ENCODE measurements around the gene TMCC3. TPM values are rescaled to one million over a fixed set of nuclear protein-coding genes. Genes with fewer than 3 reads are reported as not detected.

The TMCC3 gene
- total RNA-seq, 1 donor = 0.72 TPM

- no peak overlapping the region for H3K4me3 ChIP-seq (ENCODE audit: low read depth, low read length)
- no peak for DNase-seq (ENCODE audit: low read depth)
- no peak for TF ChIP-seq CTCF (IDR thresholded peaks at IDR 0.05; ENCODE audit: insufficient read depth, low read length)
These were observed 21.4 kb downstream of the TMCC3 start for GRCh38 chr12:94628819-94629472.

DNA sequence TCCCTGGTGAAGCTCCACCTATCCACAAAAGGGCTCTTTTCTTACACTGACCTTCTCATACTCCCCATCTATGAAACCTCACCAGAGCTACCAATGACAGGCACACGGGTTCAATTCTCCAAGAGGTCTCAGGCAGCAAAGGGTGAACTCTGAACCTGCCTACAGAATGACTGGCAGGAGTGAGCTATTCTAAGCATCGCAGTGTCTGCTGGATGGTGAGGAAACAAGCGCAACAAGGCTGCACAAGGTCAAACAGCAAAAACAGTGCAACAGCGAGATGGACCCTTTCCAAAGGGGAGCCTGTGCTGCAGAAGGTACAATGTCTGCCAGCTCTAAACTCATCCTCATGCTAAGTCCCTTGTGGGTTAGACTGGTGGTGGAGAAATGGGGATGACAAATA is 22.0 kb downstream of the TMCC3 start:
- no peak for TF ChIP-seq CTCF (IDR thresholded peaks at IDR 0.05; ENCODE audit: insufficient read depth, low read length)
- no peak for DNase-seq (ENCODE audit: low read depth)
- H3K4me3 ChIP-seq (ENCODE audit: low read depth, low read length) = no peak overlapping the region

DNA sequence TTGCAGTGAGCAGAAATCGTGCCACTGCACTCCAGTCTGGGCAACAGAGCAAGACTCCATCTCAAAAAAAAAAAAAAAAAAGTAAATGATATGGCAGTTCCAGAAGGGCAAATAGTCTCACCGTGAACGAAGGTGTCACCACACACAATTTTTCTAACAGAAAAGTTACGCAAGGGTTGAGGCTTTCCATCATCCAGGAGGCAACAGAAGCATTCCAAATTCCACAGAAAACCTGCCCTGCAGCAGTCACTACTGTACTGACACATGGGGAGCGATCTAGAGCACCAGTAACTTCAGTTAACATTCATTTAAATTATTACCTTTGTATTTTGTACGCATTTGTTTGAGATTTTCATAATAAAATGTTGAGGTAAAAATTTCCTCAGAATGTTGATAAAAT is 24.8 kb downstream of the TMCC3 start:
- no peak for TF ChIP-seq CTCF (IDR thresholded peaks at IDR 0.05; ENCODE audit: insufficient read depth, low read length)
- DNase-seq (ENCODE audit: low read depth) = no peak
- no peak overlapping the region for H3K4me3 ChIP-seq (ENCODE audit: low read depth, low read length)

DNA sequence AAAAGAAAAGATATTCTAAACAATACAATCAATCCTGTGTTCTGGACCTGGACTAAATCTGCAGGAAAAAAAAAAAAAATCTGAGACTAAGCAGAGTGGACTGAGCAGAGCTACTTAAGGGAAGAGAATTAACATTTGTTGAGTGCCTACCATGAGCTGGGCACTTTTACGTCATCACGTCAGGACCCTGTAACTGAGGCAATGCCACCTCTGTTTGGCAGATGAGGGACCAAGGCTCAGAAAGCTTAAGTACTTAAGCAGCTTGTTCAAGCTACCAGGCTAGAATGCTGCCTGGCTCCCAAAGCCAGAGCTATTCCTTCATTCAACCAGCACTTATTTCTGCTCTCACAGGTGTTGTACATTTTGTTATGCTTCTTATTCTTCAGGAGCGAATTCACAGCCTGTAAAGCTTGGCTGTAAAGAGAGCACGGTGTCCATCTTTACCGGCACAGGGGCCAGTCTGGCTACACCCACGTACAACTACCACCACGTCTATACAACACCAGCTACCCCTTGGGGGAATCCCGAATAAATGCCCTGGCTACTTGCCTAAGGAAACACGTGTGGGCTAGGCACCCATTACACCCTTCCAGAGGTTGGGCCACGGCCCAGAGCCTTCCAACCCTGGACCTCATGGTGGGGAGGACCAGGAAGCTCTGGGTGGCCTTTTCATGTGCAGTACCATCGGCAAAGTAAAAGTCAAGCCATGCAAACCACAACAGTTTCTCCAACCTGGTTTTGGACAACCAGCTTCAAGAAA is 27.0 kb downstream of the TMCC3 start:
- no peak for DNase-seq (ENCODE audit: low read depth)

GRCh38 chr12:94622475-94622874 is 27.9 kb downstream of the TMCC3 start:
- no peak for TF ChIP-seq CTCF (IDR thresholded peaks at IDR 0.05; ENCODE audit: insufficient read depth, low read length)
- DNase-seq (ENCODE audit: low read depth) = peak; percentile 66
- no peak overlapping the region for H3K4me3 ChIP-seq (ENCODE audit: low read depth, low read length)

More for the DNA sequence above, 27.0 kb downstream of the TMCC3 start:
- H3K4me3 ChIP-seq (ENCODE audit: low read depth, low read length) = no peak overlapping the region
- no peak for TF ChIP-seq CTCF (IDR thresholded peaks at IDR 0.05; ENCODE audit: insufficient read depth, low read length)

GRCh38 chr12:94621662-94622359 is 28.5 kb downstream of the TMCC3 start:
- H3K4me3 ChIP-seq (ENCODE audit: low read depth, low read length) = peak overlapping the region; percentile 22

More at GRCh38 chr12:94621662-94622359, 28.5 kb downstream of the TMCC3 start:
- no peak for TF ChIP-seq CTCF (IDR thresholded peaks at IDR 0.05; ENCODE audit: insufficient read depth, low read length)
- DNase-seq (ENCODE audit: low read depth) = peak; percentile 32

Measured in fibroblast of the aortic adventitia (primary cell).